NCI-H2107 treated with DMSO at 0.1 percent for 48 hours (cell line): Measurements from ENCODE around the gene C1orf159.
"Not testable (repeated sequence)": the region's sequence is repeated elsewhere in the genome, so short reads cannot be mapped to it uniquely, and the experiment has no call there.

Experiments used
- DNase-seq: peaks from one replicate; lab custom pipeline; 2025; ENCODE audit not compliant: unreplicated experiment; lab: John Stamatoyannopoulos, UW

The C1orf159 gene

GRCh38 chr1:1118876-1119220 lies 3.0 kb upstream of the C1orf159 start:
- DNase-seq, result no peak

GRCh38 chr1:1118011-1118875 lies 2.4 kb upstream of the C1orf159 start:
- no peak for DNase-seq

- no peak for DNase-seq
These were observed 1.6 kb upstream of the C1orf159 start for GRCh38 chr1:1117469-1117831.

- DNase-seq, result no peak
These were observed 996 bp upstream of the C1orf159 start for GRCh38 chr1:1116701-1117468.

- no peak for DNase-seq
These were observed 628 bp downstream of the C1orf159 start for GRCh38 chr1:1115136-1115785.

GRCh38 chr1:1114431-1114830 lies 1.5 kb downstream of the C1orf159 start:
- no peak for DNase-seq

GRCh38 chr1:1112237-1112985 lies 3.5 kb downstream of the C1orf159 start:
- no peak for DNase-seq

- DNase-seq, result no peak
These were observed 4.2 kb downstream of the C1orf159 start for GRCh38 chr1:1111516-1112236.

GRCh38 chr1:1110561-1110971 lies 5.3 kb downstream of the C1orf159 start:
- no peak for DNase-seq

GRCh38 chr1:1109743-1110142 lies 6.1 kb downstream of the C1orf159 start:
- DNase-seq, result no peak

GRCh38 chr1:1106510-1107221 lies 9.2 kb downstream of the C1orf159 start:
- no peak for DNase-seq

GRCh38 chr1:1104152-1104551 lies 11.7 kb downstream of the C1orf159 start:
- DNase-seq, result not testable (repeated sequence)

- DNase-seq, result no peak
These were observed 14.4 kb downstream of the C1orf159 start for GRCh38 chr1:1101503-1101902.

GRCh38 chr1:1100296-1100695 lies 15.6 kb downstream of the C1orf159 start:
- DNase-seq, result no peak

- DNase-seq, result no peak
These were observed 16.2 kb downstream of the C1orf159 start for GRCh38 chr1:1099506-1100183.

- DNase-seq, result no peak
These were observed 17.0 kb downstream of the C1orf159 start for GRCh38 chr1:1098681-1099421.

GRCh38 chr1:1096136-1096535 lies 19.8 kb downstream of the C1orf159 start:
- not testable (repeated sequence) for DNase-seq

GRCh38 chr1:1094981-1095380 lies 20.9 kb downstream of the C1orf159 start:
- DNase-seq, result no peak

GRCh38 chr1:1093610-1093943 lies 22.3 kb downstream of the C1orf159 start:
- no peak for DNase-seq
